Measurements from ENCODE around the gene OR4S2.

Gene OR4S2

GRCh38 chr11:55648027-55648426 is at the start of gene OR4S2:
OR4S2 (plus strand) TSS chr11:55648327; CDS start chr11:55650904, 2,577 bp downstream.
- no peak for DNase-seq

- no peak for DNase-seq
Measured at GRCh38 chr11:55607545-55607944, 40.6 kb upstream of the OR4S2 start, which contains the start of gene OR4C11. OR4C11 (minus strand) TSS chr11:55607645; CDS start chr11:55604373, 3,272 bp downstream.

GRCh38 chr11:55624531-55624930 is 23.6 kb upstream of the OR4S2 start:
- no peak for DNase-seq

GRCh38 chr11:55634813-55635212 is 13.3 kb upstream of the OR4S2 start, which contains the start of gene OR4P4:
OR4P4 (plus strand) TSS chr11:55635113.
- DNase-seq = no peak

GRCh38 chr11:55652560-55652959 is 4.4 kb downstream of the OR4S2 start:
- no peak for DNase-seq

GRCh38 chr11:55655096-55655495 is 7.0 kb downstream of the OR4S2 start:
- DNase-seq = no peak

GRCh38 chr11:55658031-55658573 is 10.0 kb downstream of the OR4S2 start:
- DNase-seq = no peak

- DNase-seq = no peak
Measured at GRCh38 chr11:55658608-55659007, 10.5 kb downstream of the OR4S2 start.

GRCh38 chr11:55661901-55662300 is 13.8 kb downstream of the OR4S2 start, which contains the start of gene OR4C6:
OR4C6 (plus strand) TSS chr11:55662201; CDS start chr11:55665167, 2,966 bp downstream.
- DNase-seq = no peak

- no peak for DNase-seq
Measured at GRCh38 chr11:55669376-55669775, 21.2 kb downstream of the OR4S2 start.

GRCh38 chr11:55673860-55674259 is 25.7 kb downstream of the OR4S2 start:
- no peak for DNase-seq

GRCh38 chr11:55697817-55698216 is 49.7 kb downstream of the OR4S2 start:
- no peak for DNase-seq

- no peak for DNase-seq
Measured at GRCh38 chr11:55701429-55701828, 53.3 kb downstream of the OR4S2 start.
